Lung (tissue), 16 donors: Measurements from ENCODE around the gene AGFG2. TPM values are rescaled to one million over a fixed set of nuclear protein-coding genes. Genes with fewer than 3 reads are reported as not detected.

Experiments used
- ATAC-seq: fragments of 200-7000 bp; cut with Tn5 transposase; one replicate; pipeline ENCODE4 v1.9.1; 2020; ENCODE audit warnings: moderate number of reproducible peaks; ENCODE audit not compliant: insufficient read depth, low FRiP score
- DNase-seq, 3 donors: peaks; one replicate each; pipeline ENCODE4 v3.0.0-alpha.2; 2013 to 2017
- H3K27ac ChIP-seq, 2 donors: one replicate each; pipeline ENCODE4 v1.5.1; 2013; ENCODE audit warnings: mild to moderate bottlenecking in 2 of 2, moderate library complexity in 2 of 2, control low read depth in 1 of 2, inconsistent platforms in 1 of 2, low read depth in 1 of 2, low read length in 1 of 2
- H3K27me3 ChIP-seq, 3 donors: one replicate each; pipeline ENCODE4 v1.5.1; 2013; ENCODE audit warnings: low read length in 2 of 3; ENCODE audit not compliant: control insufficient read depth in 3 of 3, insufficient read depth in 3 of 3
- H3K36me3 ChIP-seq, 4 donors: one replicate each; pipeline ENCODE4 v1.5.1; 2013; ENCODE audit warnings: low read length in 4 of 4, mild to moderate bottlenecking in 1 of 4, moderate library complexity in 1 of 4; ENCODE audit not compliant: control insufficient read depth in 4 of 4, insufficient read depth in 4 of 4
- H3K4me1 ChIP-seq, 5 donors: one replicate each; pipeline ENCODE4 v1.5.1; 2013; ENCODE audit warnings: low read length in 5 of 5, mild to moderate bottlenecking in 2 of 5, moderate library complexity in 1 of 5; ENCODE audit not compliant: control insufficient read depth in 5 of 5, insufficient read depth in 5 of 5
- H3K4me3 ChIP-seq: one replicate; pipeline ENCODE4 v1.5.1; 2013; ENCODE audit warnings: mild to moderate bottlenecking, control low read depth, moderate library complexity
- H3K9ac ChIP-seq, 2 donors: one replicate each; pipeline ENCODE4 v1.5.1; 2013; ENCODE audit warnings: low read length in 2 of 2, control low read depth in 1 of 2; ENCODE audit not compliant: insufficient read depth in 1 of 2
- H3K9me3 ChIP-seq, 4 donors: one replicate each; pipeline ENCODE4 v1.5.1; 2013; ENCODE audit warnings: low read length in 3 of 4, mild to moderate bottlenecking in 1 of 4, moderate library complexity in 1 of 4; ENCODE audit not compliant: control insufficient read depth in 4 of 4, insufficient read depth in 3 of 4
- CTCF ChIP-seq: IDR thresholded peaks from 2 replicates; pipeline ENCODE4 v1.5.1; 2012; ENCODE audit warnings: mild to moderate bottlenecking; ENCODE audit errors: control extremely low read depth, extremely low read depth
- WGBS, 2 donors: extraction: QIAGEN DNeasy Blood & Tissue Kit; methylation state at CpG; one replicate each; pipeline ENCODE4 v1.1.7; 2013; 5-methylcytosine and 5-hydroxymethylcytosine counted together
- long read RNA-seq, 5 donors: transcript quantifications; one replicate each; lab custom pipeline, GENCODE V29; 2026
- polyA plus RNA-seq, 2 donors: library from polyadenylated mRNA; stranded (reverse); fragments of 200-250 nt; gene quantifications; one replicate each; pipeline ENCODE4 v1.2.1, GENCODE V29; 2013
- total RNA-seq, 2 donors: library from RNA; depleted of rRNA in 1 of 2; stranded (reverse); fragments of >200 nt in 1 of 2; gene quantifications; one replicate each; pipeline ENCODE4 v1.2.1, GENCODE V29; 2014 to 2021
- donor health status: control.
- donor health status: control.
- donor health status: Bipolar disorder and iron deficiency.
- donor health status: healthy.
- donor health status: DM: yes; HTN: yes; CAD: no.

AGFG2 gene
- 10 to 100 TPM; 22.8 to 36.0 TPM for total RNA-seq
- 10 to 100 TPM; 15.9 to 16.6 TPM for polyA plus RNA-seq
- long read RNA-seq, donor 1, full-length matches to known transcripts = 2 of 28 reads
- long read RNA-seq, donor 1, partial matches to known transcripts = 10 of 28 reads
- long read RNA-seq, donor 1, other reads (novel, unspliced or antisense) = 16 of 28 reads
- long read RNA-seq, donor 2, partial matches to known transcripts = 10 of 11 reads
- long read RNA-seq, donor 2, other reads (novel, unspliced or antisense) = 0 of 11 reads
- long read RNA-seq, donor 3 = 0 reads
- long read RNA-seq, donor 4, partial matches to known transcripts = 21 of 21 reads
- long read RNA-seq, donor 4, other reads (novel, unspliced or antisense) = 0 of 21 reads
- long read RNA-seq, donor 5, full-length matches to known transcripts = 2 of 7 reads
- long read RNA-seq, donor 5, partial matches to known transcripts = 5 of 7 reads
- long read RNA-seq, donor 5, other reads (novel, unspliced or antisense) = 0 of 7 reads

- Histone ChIP-seq H3K9ac (no peak within 1 kb of the TSS), H3K36me3 (no peaks in the 10 kb centered on the region), H3K4me3 (peak within 1 kb of the TSS; percentile 80), H3K27me3 (no peaks in the 10 kb centered on the region), H3K9me3 (no peaks in the 10 kb centered on the region), H3K27ac (peak within 1 kb of the TSS; percentile 77 to 85), H3K4me1 (peaks cover 0 to 12% (median 2%) of the 10 kb centered on the region in 5 donors)
- peak; percentile 100 for ATAC-seq
- peak; percentile 100 for DNase-seq
- 0 to 1% methylated on average over 55 to 60 of the region's 60 CpGs for whole genome bisulfite sequencing, 2 donors
- no peak for TF ChIP-seq CTCF
These were observed at the start of gene AGFG2 for GRCh38 chr7:100538654-100539435. TSS of gene AGFG2 (plus strand) at chr7:100539203. CDS start at chr7:100539347, 144 bp downstream.

DNA sequence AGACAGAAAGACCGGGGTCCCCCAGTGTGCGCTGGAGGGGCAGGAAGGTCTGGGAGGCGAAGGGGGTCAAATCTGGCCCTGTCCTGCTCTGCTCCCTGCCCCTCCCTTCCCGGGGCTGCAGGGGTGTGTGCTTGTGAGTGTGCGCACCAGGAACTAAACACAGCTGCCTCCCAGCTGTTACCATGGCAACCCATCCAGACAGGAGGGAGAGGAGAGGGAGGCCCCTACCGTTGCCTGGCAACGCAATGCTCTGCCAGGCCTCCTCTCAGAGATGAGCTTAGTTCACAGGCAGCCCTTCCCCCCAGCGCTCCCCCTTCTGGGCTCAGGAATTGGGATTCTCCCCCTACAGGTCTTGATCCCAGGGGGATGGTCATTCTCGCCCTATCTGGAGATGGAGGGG is 49.2 kb upstream of the AGFG2 start:
- no peak for ATAC-seq

GRCh38 chr7:100490483-100491191 is 48.4 kb upstream of the AGFG2 start:
- no peaks in the 10 kb centered on the region for H3K27me3 ChIP-seq
- H3K27ac ChIP-seq = no peak overlapping the region
- H3K4me1 ChIP-seq = peaks cover 0 to 11% (median 1%) of the 10 kb centered on the region in 5 donors
- no peak for DNase-seq
- TF ChIP-seq CTCF = no peak
- H3K4me3 ChIP-seq = no peak overlapping the region
- H3K9ac ChIP-seq = no peak overlapping the region
- no peaks in the 10 kb centered on the region for H3K9me3 ChIP-seq
- WGBS, 2 donors = 93 to 94% methylated on average over 25 of the region's 25 CpGs
- H3K36me3 ChIP-seq = peaks cover 0 to 5% (median 0%) of the 10 kb centered on the region in 4 donors
- ATAC-seq = no peak

More for the DNA sequence above, 49.2 kb upstream of the AGFG2 start:
- Histone ChIP-seq H3K36me3 (peaks cover 0 to 5% (median 0%) of the 10 kb centered on the region in 4 donors), H3K4me1 (peaks cover 0 to 16% (median 5%) of the 10 kb centered on the region in 5 donors), H3K27me3 (no peaks in the 10 kb centered on the region), H3K27ac (no peak overlapping the region), H3K9ac (no peak overlapping the region), H3K4me3 (no peak overlapping the region), H3K9me3 (no peaks in the 10 kb centered on the region)
- WGBS, 2 donors = 47 to 56% methylated on average over 9 of the region's 9 CpGs
- DNase-seq = peak; percentile 95 to 97 (median 96)
- TF ChIP-seq CTCF = no peak
